GM12878 (cell line): ENCODE results near the gene CSNK2A1. TPM values are rescaled to one million over a fixed set of nuclear protein-coding genes. Genes with fewer than 3 reads are reported as not detected.

Source experiments
- ATAC-seq: fragments of 200-7000 bp; cut with Tn5 transposase; 3 replicates; pipeline ENCODE4 v1.9.1; 2020; ENCODE audit warnings: mild to moderate bottlenecking, moderate library complexity
- BruUV-seq: library from RNA; stranded (reverse); fragments of 400-500 nt; replicated peaks from 2 replicates; lab custom pipeline; 2021; lab: Mats Ljungman, UMichigan
- CTCF ChIA-PET: fragments of 300-600 bp; sonication (Branson Sonifier 250); formaldehyde crosslinking; extraction: SDS; loops from one replicate; lab custom pipeline; 2021; ENCODE audit warnings: inconsistent platforms; lab: Yijun Ruan, JAX
- POLR2A ChIA-PET: fragments of 350-600 bp; formaldehyde crosslinking; extraction: SDS; loops from one replicate; lab custom pipeline; 2021; ENCODE audit warnings: inconsistent platforms; lab: Charles Lee
- RAD21 ChIA-PET: fragments of 300-600 bp; sonication (Branson Sonifier 250); formaldehyde crosslinking; loops from one replicate; lab custom pipeline; 2023; ENCODE audit warnings: antibody characterized with exemption; ENCODE audit not compliant: unreplicated experiment; lab: Charles Lee
- SMC1A ChIA-PET: fragments of 300-600 bp; sonication (Branson Sonifier 250); formaldehyde crosslinking; loops from one replicate; lab custom pipeline; 2023; ENCODE audit not compliant: unreplicated experiment, uncharacterized antibody; lab: Charles Lee
- DNase-seq: peaks from one replicate; pipeline ENCODE4 v3.0.0-alpha.2; 2011; ENCODE audit warnings: low read depth, low spot score
- FAIRE-seq: peaks from 3 replicates; lab custom pipeline; 2011; peaks lifted over from hg19 to GRCh38; lab: Jason Lieb, UNC
- H2AFZ ChIP-seq: 2 replicates; pipeline ENCODE4 v1.6.0; 2011; ENCODE audit warnings: low read depth, low read length, control low read depth; ENCODE audit not compliant: control insufficient read depth
- H3K27ac ChIP-seq: 2 replicates; pipeline ENCODE4 v1.5.1; 2011; ENCODE audit warnings: control low read depth; ENCODE audit not compliant: control insufficient read depth, insufficient read depth
- H3K27me3 ChIP-seq, 2 experiments: replicated peaks in 1 of 2; 2 replicates each; pipeline versions ENCODE4 v1.6.0 to v1.6.1; 2011; ENCODE audit warnings: low read length in 1 of 2; ENCODE audit not compliant: control insufficient read depth in 2 of 2, insufficient read depth in 2 of 2
- H3K36me3 ChIP-seq, 2 experiments: 2 replicates each; pipeline ENCODE4 v1.5.1; 2011; ENCODE audit warnings: low read length in 1 of 2; ENCODE audit not compliant: control insufficient read depth in 2 of 2, insufficient read depth in 2 of 2
- H3K4me1 ChIP-seq: 2 replicates; pipeline ENCODE4 v1.6.1; 2011; ENCODE audit warnings: mild to moderate bottlenecking, low read length, moderate library complexity, mixed read lengths; ENCODE audit not compliant: control insufficient read depth, insufficient read depth
- H3K4me2 ChIP-seq: 2 replicates; pipeline ENCODE4 v1.6.0; 2011; ENCODE audit warnings: control low read depth; ENCODE audit not compliant: control insufficient read depth, insufficient read depth
- H3K4me3 ChIP-seq: fragments of 200-600 bp; sonication (generic); 2 replicates; pipeline ENCODE4 v1.5.1; 2016
- H3K79me2 ChIP-seq: 2 replicates; pipeline ENCODE4 v1.6.0; 2011; ENCODE audit warnings: low read length; ENCODE audit not compliant: control insufficient read depth, insufficient read depth
- H3K9ac ChIP-seq: 2 replicates; pipeline ENCODE4 v1.8.0; 2011; ENCODE audit warnings: low read length, control low read depth, mixed read lengths; ENCODE audit not compliant: control insufficient read depth, insufficient read depth
- H3K9me3 ChIP-seq: replicated peaks from 3 replicates; pipeline ENCODE4 v1.5.1; 2011; ENCODE audit warnings: mild to moderate bottlenecking, low read length; ENCODE audit not compliant: control insufficient read depth, insufficient read depth
- H4K20me1 ChIP-seq: 2 replicates; pipeline ENCODE4 v1.6.0; 2011; ENCODE audit not compliant: control insufficient read depth, insufficient read depth
- ATF7 ChIP-seq: fragments of 450-650 bp; IDR thresholded peaks from 2 replicates; pipeline ENCODE4 v1.6.1; 2016; ENCODE audit warnings: low read depth, mild to moderate bottlenecking
- CREM ChIP-seq: IDR thresholded peaks from 2 replicates; pipeline ENCODE4 v1.6.1; 2014; ENCODE audit warnings: antibody characterized with exemption, low read depth
- CTCF ChIP-seq, 3 experiments: IDR thresholded peaks in 2 of 3; conservative IDR thresholded peaks in 1 of 3; 2 replicates each; pipeline ENCODE4 v1.5.1; 2011; ENCODE audit warnings: low read depth in 3 of 3, low read length in 3 of 3, mild to moderate bottlenecking in 3 of 3, control low read depth in 2 of 3, moderate library complexity in 2 of 3, inconsistent platforms in 1 of 3, mixed read lengths in 1 of 3; ENCODE audit not compliant: control insufficient read depth in 2 of 3, insufficient read depth in 1 of 3; ENCODE audit errors: extremely low read depth in 1 of 3
- POLR2AphosphoS5 ChIP-seq: IDR thresholded peaks from 2 replicates; pipeline ENCODE4 v1.6.1; 2011; ENCODE audit warnings: mild to moderate bottlenecking, low read length, inconsistent platforms
- YY1 ChIP-seq: IDR thresholded peaks from 2 replicates; pipeline ENCODE4 v1.6.1; 2011; ENCODE audit warnings: low read depth, mild to moderate bottlenecking, low read length
- ZNF622 ChIP-seq: fragments of 450-650 bp; IDR thresholded peaks from 2 replicates; pipeline ENCODE4 v1.6.1; 2017; ENCODE audit warnings: mild to moderate bottlenecking, inconsistent platforms
- WGBS: methylation state at CpG from one replicate; pipeline ENCODE4 v1.1.6; 2016; ENCODE audit warnings: low lambda C conversion rate; ENCODE audit not compliant: insufficient replicate concordance, insufficient coverage; ENCODE audit errors: missing lambda C conversion rate; 5-methylcytosine and 5-hydroxymethylcytosine counted together
- in situ Hi-C: fragments of 300-500 bp; cut with MboI; formaldehyde crosslinking; loops from 9 replicates; pipeline ENCODE4 v1.14.3; 2018; ENCODE audit warnings: mixed read lengths
- intact Hi-C: fragments of 100-400 bp; cut with micrococcal nuclease; formaldehyde crosslinking; loops from one replicate; pipeline ENCODE4 v1.14.2; 2022; ENCODE audit not compliant: unreplicated experiment
- polyA plus RNA-seq, 11 experiments: library from polyadenylated mRNA; depleted of rRNA in 4 of 11; unstranded in 6 of 11; stranded (reverse) in 5 of 11; fragments of >200 nt; fragmentation: Nextera tagmentation in 4 of 11; fragmentation: Illumina TruSeq in 1 of 11; extraction: Ambion mirVana in 4 of 11; extraction: Trizol in 1 of 11; gene quantifications; 1 replicate in 1 of 11; 2 replicates in 10 of 11; pipeline versions ENCODE4 v1.2.1 to v1.2.3, GENCODE V29; 2011 to 2016; ENCODE audit warnings: inconsistent platforms in 2 of 11, missing spikeins in 2 of 11, low read depth in 1 of 11
- total RNA-seq, 4 experiments: library from RNA; depleted of rRNA in 3 of 4; stranded (reverse); fragments of >200 nt in 3 of 4; fragmentation: Illumina TruSeq in 1 of 4; extraction: Trizol in 1 of 4; gene quantifications; 2 replicates each; pipeline versions ENCODE4 v1.2.1 to v1.2.3, GENCODE V29; 2013 to 2021

The CSNK2A1 gene
- total and polyA plus RNA-seq, 10 of the 15 experiments (the other 5 are each of a cell fraction or from before 2014, with no cell fraction given) = 47.6 to 199 (median 95.0) TPM

GRCh38 chr20:577167-577791 lies 33.7 kb upstream of the CSNK2A1 start:
- 37% methylated on average over 12 of the region's 12 CpGs for WGBS
- DNase-seq = no peak
- peak; percentile 83 for ATAC-seq
- H3K79me2 ChIP-seq = no peaks in the 10 kb centered on the region
- no peak overlapping the region for H3K4me3 ChIP-seq
- BruUV-seq = no TSS peak
- no peaks in the 10 kb centered on the region; the same call in 2 of the 3 replicates for H3K9me3 ChIP-seq
- H3K4me1 ChIP-seq = no peaks in the 10 kb centered on the region
- ChIA-PET CTCF (interaction anchor here (0.7 to 1.8 kb wide), 6 partner anchors 8 to 68 kb away, joined by 3 to 5 read pairs (median 4); no protein-coding TSS in a partner anchor), RAD21 (interaction anchor here (1.3 to 1.4 kb wide), 2 partner anchors 12 to 35 kb away, joined by 3 read pairs; no protein-coding TSS in a partner anchor), SMC1A (interaction anchor here (0.7 to 1.2 kb wide), 3 partner anchors 10 to 68 kb away, joined by 3 to 4 read pairs (median 3); no protein-coding TSS in a partner anchor), POLR2A (no interaction called here)
- no peaks in the 10 kb centered on the region for H4K20me1 ChIP-seq
- intact Hi-C loops (loop anchor here (5.0 kb wide), 1 partner anchor 75 kb away; the partner anchor contains the start of gene SRXN1), in situ Hi-C loops (no loop called here)
- no peak for FAIRE-seq
- peaks cover 0 to 5% of the 10 kb centered on the region in 2 experiments; a peak in 2 of 4 replicates for H3K27me3 ChIP-seq
- H3K9ac ChIP-seq = no peak overlapping the region
- TF ChIP-seq CTCF (IDR thresholded peaks at IDR 0.05 in 2 of 3, conservative IDR thresholded peaks at IDR 0.05 in 1 of 3; ENCODE audit: control insufficient read depth in 2 of 3, extremely low read depth in 1 of 3, insufficient read depth in 1 of 3, low read depth in 3 of 3, low read length in 3 of 3) (peak; percentile 18 to 42 (median 25); a peak in 4 of 6 replicates), POLR2AphosphoS5 (no peak), CREM (0 out of 2 replicates have a peak, but pooled peaks have one; percentile 15), ZNF622 (no peak), ATF7 (peak; percentile 70), YY1 (peak; percentile 57; the same call in 1 of the 2 replicates)
- no peak overlapping the region for H3K4me2 ChIP-seq
- H3K36me3 ChIP-seq = no peaks in the 10 kb centered on the region
- H2AFZ ChIP-seq = peak overlapping the region; percentile 15; the same call in 1 of the 2 replicates
- H3K27ac ChIP-seq = no peak overlapping the region
